Measurements from ENCODE around the gene FBH1.

FBH1 gene

DNA sequence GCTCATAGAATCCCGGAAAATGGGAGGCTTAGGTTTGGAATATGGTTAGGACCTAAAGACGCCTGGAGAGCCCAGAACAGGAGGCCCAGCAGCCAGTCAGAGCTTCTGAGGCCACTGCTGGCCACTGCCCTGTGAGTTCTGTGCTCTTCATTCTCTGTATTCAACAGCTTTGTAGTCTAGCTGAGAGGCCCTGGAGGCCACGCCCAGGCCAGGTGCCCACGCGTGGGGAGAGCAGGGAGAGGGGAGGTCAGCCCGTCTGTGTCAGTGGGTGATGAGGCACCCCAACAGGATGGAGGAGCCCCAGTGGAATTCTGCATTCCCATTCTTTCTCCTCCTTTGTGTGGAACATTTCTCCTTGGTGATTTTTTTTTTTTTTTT lies 58.2 kb downstream of the FBH1 start:
- Histone ChIP-seq H3K27me3 (replicated peaks) (no peaks in the 10 kb centered on the region), H3K27ac (no peak overlapping the region), H3K4me3 (ENCODE audit: low read depth, low read length) (no peak overlapping the region), H3K36me3 (replicated peaks) (no peaks in the 10 kb centered on the region)
- DNase-seq = no peak
- in situ Hi-C loops (cut with HindIII; ENCODE audit: low pct_ligation_motif_present, low sequenced_read_pairs) = no loop called here
- TF ChIP-seq, protein P1, sequence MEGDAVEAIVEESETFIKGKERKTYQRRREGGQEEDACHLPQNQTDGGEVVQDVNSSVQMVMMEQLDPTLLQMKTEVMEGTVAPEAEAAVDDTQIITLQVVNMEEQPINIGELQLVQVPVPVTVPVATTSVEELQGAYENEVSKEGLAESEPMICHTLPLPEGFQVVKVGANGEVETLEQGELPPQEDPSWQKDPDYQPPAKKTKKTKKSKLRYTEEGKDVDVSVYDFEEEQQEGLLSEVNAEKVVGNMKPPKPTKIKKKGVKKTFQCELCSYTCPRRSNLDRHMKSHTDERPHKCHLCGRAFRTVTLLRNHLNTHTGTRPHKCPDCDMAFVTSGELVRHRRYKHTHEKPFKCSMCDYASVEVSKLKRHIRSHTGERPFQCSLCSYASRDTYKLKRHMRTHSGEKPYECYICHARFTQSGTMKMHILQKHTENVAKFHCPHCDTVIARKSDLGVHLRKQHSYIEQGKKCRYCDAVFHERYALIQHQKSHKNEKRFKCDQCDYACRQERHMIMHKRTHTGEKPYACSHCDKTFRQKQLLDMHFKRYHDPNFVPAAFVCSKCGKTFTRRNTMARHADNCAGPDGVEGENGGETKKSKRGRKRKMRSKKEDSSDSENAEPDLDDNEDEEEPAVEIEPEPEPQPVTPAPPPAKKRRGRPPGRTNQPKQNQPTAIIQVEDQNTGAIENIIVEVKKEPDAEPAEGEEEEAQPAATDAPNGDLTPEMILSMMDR (IDR thresholded peaks at IDR 0.05; ENCODE audit: low read depth, low read length, missing control alignments) = no peak

DNA sequence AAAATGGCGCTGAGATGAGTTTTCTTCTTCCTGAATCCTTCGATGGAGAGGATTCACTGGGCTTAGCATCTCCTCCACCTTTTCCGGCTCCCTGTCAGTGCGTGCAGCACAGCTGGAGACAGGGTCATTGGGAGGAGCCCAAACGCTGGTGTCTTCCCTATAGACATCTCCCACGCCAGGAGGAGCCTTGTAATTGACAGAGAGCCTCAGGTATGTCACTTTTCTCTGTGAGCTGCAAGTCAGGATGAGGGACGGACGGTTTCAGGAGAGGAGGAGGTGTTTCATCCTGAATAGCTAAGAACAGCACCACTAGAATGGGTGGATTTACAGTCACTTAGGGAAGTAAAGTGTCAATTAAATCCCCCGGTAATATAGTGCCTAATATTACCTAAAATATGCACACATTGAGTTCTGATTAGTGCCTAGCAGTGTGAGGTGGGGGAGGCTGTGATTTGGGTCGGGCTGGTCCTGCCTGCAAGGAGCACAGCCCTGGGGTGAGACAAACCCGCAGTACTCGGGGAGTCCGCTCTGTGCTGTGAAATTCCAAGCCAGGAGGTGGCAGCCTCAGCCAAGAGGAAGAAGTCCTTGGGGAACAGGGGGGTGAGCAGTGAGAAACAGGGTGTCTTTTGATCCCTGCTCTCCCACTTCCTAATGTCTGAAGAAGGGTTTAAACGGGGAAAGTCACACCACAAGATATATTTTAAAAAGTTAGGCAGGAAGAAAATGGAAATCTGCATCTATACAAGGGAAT lies 59.1 kb downstream of the FBH1 start:
- in situ Hi-C loops (cut with HindIII; ENCODE audit: low pct_ligation_motif_present, low sequenced_read_pairs) = no loop called here
- no peak overlapping the region for H3K4me3 ChIP-seq (ENCODE audit: low read depth, low read length)
- peak; percentile 57 for DNase-seq
- H3K27me3 ChIP-seq (replicated peaks) = no peaks in the 10 kb centered on the region
- no peak overlapping the region for H3K27ac ChIP-seq
- TF ChIP-seq, protein P1 (IDR thresholded peaks at IDR 0.05; ENCODE audit: low read depth, low read length, missing control alignments) = peak; percentile 81
- H3K36me3 ChIP-seq (replicated peaks) = no peaks in the 10 kb centered on the region

DNA sequence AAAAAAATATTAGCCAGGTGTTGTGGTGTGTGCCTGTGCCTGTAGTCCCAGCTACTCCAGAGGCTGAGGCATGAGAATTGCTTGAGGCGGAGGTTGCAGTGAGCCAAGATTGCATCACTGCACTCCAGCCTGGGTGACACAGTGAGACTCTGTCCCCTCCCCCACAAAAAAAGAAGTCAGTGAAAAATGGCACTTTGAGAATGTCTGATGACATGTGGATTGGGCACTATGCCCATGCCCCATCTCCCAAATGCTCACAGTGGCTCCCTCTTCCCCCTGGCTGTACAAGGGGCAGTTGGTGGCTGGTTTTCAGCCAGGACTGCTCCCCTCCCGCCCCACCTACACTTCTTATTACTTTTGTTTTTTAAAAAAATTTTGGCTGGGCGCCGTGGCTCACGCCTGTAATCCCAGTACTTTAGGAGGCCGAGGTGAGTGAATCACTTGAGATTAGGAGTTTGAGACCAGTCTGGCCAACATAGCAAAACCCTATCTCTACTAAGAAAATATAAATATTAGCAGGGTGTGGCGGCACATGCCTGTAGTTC lies 61.2 kb downstream of the FBH1 start:
- no peak for DNase-seq
- no peaks in the 10 kb centered on the region for H3K27me3 ChIP-seq (replicated peaks)
- no peaks in the 10 kb centered on the region for H3K36me3 ChIP-seq (replicated peaks)
- no peak overlapping the region for H3K4me3 ChIP-seq (ENCODE audit: low read depth, low read length)
- in situ Hi-C loops (cut with HindIII; ENCODE audit: low pct_ligation_motif_present, low sequenced_read_pairs) = no loop called here
- H3K27ac ChIP-seq = no peak overlapping the region
- TF ChIP-seq, protein P1 (IDR thresholded peaks at IDR 0.05; ENCODE audit: low read depth, low read length, missing control alignments) = no peak

DNA sequence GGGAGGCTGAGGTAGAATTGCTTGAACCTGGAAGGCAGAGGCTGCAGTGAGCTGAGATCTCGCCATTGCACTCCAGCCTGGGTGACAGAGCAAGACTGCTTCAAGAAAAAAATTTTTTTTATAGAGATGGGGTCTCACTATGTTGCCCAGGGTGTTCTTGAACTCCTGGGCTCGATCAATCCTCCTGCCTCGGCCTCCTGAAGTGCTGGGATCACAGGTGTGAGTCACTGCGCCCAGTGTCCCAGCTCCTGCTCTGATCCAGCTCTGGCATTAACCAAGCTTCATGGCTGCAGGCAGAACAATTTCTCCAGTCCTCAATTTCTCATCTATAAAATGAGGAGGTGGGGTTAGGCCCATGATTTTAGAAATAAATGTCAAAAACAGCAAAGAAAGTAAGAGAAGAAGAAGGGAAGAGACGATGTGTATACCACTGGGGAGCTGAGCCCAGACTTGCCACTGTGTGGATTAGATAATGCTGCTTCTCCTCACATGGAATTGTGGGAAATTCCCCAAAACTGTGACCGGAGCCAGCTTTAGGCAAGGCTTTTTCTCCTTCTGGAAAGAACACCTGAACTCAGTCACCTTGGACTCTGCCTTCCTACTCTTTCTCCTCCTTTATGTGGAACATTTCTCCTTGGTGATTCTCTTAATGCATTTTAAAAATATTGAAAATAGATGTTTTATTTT lies 61.8 kb downstream of the FBH1 start:
- H3K27me3 ChIP-seq (replicated peaks) = no peaks in the 10 kb centered on the region
- no peak overlapping the region for H3K4me3 ChIP-seq (ENCODE audit: low read depth, low read length)
- DNase-seq = no peak
- TF ChIP-seq, protein P1 (IDR thresholded peaks at IDR 0.05; ENCODE audit: low read depth, low read length, missing control alignments) = no peak
- no peak overlapping the region for H3K27ac ChIP-seq
- in situ Hi-C loops (cut with HindIII; ENCODE audit: low pct_ligation_motif_present, low sequenced_read_pairs) = no loop called here
- no peaks in the 10 kb centered on the region for H3K36me3 ChIP-seq (replicated peaks)

DNA sequence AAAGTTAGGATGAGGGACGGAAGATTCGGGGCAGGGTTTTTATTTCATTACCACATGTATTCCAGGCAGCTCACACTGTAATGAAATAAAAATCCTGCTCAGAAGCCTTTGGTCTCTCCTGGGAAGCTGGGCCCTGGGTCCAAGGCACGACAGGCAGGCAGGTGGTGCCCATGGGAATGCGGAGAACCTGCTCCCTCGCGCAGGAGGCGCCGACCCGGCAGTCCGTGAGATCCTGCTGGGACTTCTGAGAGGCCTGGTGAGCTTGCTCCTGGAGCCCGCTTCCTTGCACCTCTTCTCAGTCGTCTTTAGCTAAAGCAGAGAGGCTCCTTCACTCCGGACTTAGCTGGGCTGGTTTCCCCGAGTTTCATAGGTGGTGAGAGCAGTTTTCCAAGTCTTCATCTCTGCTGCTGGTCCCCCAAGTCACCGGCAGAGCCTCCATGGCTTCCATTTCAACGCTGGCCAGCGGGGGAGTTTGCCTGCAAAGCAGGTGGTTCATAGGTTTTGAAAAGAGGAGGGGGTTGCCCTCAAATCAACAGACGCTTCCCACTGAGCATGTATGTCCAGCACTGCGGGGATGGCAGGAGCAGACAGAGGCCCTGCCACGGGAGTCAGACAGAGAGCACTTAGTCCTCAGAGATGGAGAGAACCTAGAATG lies 62.8 kb downstream of the FBH1 start:
- Histone ChIP-seq H3K27ac (no peak overlapping the region), H3K4me3 (ENCODE audit: low read depth, low read length) (no peak overlapping the region), H3K27me3 (replicated peaks) (no peaks in the 10 kb centered on the region), H3K36me3 (replicated peaks) (no peaks in the 10 kb centered on the region)
- in situ Hi-C loops (cut with HindIII; ENCODE audit: low pct_ligation_motif_present, low sequenced_read_pairs) = no loop called here
- no peak for DNase-seq
- TF ChIP-seq, protein P1 (IDR thresholded peaks at IDR 0.05; ENCODE audit: low read depth, low read length, missing control alignments) = no peak

Measured in brain microvascular endothelial cell (primary cell).